GM12801 (cell line): ENCODE results near the gene NOXO1.

Experiments used
- TF ChIP-seq, protein P1 (sequence below): IDR thresholded peaks from one replicate; pipeline ENCODE4 v1.5.1; 2011; ENCODE audit warnings: control low read depth; ENCODE audit not compliant: insufficient read length; ENCODE audit errors: extremely low read depth

The NOXO1 gene

DNA sequence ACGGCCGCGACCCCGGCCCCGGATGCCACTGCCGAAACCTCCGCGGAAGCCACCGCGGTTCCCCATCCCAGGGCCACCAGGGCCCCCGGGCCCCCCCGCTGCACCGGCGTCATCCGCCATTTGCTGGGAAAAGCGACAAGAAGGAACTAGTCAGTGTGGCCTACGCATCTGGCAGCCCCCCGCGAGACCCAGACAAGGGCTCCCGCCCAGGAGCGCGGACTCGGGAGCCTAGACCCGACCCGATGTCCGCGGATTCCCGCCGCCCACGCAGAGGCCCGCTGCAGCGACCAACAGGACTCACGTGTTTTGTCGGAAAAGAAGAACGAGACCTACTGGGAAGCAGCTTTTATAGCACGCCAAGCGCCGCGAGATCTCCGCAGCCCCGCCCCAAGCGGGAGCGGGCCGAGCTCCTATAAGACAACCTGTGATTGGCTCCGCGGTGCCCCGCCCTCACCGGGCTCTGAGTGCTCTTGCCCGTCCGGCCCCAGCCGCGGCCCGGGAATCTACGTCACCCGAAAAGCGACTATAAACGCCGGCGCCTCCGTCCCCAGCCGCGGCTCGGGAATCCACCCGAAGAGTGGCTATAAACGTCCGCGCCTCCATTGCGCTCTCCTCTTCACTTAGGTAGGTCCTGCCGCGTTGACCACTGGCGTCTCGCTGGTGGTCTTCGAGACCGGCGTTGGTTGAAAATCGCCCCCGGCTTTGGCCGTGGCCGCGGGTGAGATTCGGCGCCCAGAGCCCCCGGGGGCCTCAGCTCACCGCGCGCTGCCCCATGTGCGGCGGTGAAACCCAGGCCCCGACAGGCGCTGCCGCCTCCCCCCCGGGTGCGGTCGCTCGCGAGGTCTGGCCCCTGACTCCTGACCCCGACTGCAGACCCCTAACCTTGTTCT lies 16.5 kb downstream of the NOXO1 start, which contains the start of gene RPS2:
RPS2 (minus strand) TSS at position 321 of the 890 bp plus-strand sequence; CDS start at position 120, 201 bp downstream.
- TF ChIP-seq, protein P1, sequence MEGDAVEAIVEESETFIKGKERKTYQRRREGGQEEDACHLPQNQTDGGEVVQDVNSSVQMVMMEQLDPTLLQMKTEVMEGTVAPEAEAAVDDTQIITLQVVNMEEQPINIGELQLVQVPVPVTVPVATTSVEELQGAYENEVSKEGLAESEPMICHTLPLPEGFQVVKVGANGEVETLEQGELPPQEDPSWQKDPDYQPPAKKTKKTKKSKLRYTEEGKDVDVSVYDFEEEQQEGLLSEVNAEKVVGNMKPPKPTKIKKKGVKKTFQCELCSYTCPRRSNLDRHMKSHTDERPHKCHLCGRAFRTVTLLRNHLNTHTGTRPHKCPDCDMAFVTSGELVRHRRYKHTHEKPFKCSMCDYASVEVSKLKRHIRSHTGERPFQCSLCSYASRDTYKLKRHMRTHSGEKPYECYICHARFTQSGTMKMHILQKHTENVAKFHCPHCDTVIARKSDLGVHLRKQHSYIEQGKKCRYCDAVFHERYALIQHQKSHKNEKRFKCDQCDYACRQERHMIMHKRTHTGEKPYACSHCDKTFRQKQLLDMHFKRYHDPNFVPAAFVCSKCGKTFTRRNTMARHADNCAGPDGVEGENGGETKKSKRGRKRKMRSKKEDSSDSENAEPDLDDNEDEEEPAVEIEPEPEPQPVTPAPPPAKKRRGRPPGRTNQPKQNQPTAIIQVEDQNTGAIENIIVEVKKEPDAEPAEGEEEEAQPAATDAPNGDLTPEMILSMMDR = no peak

DNA sequence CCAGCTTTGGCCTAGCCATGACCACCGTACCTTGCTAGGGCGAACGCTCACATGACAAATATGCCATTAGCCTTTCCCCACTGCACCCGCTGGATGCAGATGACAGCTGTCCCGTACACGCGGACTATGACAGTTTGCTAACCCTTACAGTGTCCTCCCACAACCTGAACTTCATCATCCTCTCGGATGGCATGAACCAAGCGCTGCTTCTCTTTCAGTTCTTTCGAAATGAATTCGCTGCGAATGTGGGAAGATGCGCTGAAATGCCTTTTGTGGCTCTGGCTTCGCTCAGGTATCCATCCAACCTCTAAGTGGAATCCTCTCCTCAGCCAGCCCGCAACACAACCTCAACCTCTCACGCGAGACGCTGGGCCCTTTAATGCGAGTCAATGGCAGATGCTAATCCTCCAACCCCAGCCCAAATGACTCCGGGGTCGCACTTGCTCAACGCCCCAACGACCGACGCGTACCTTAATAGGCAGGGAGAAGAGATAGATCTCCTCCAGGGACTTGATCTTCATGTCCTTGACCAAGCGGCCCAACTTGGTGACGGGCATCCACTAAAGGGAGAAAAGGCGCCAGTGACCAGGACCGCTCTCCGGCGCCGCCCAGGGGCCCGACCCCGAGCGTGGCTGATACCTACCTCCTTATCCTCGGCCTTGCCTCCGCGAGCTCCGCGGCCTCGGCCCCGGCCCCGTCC lies 17.3 kb downstream of the NOXO1 start:
- TF ChIP-seq, protein P1 = no peak

DNA sequence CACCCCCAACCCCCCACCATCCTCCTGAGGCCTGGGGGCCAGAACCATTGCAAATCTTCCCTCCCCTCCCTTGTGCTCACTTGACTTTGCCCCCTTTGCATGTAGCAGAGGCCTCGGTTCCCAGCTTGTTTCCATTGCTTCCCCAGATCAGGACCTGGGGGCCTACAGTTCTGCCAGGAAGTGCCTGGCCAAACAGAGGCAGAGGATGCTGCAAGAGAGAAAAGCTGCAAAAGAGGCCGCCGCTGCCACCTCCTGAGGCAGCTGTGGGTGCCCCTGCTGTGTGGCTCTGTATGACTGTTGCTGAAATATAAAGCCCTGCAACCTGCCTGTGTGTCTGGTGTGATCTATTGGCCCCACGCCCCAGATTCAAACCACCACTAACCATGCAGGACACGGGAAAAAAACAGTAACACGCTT lies 19.6 kb downstream of the NOXO1 start:
- TF ChIP-seq, protein P1 = no peak

DNA sequence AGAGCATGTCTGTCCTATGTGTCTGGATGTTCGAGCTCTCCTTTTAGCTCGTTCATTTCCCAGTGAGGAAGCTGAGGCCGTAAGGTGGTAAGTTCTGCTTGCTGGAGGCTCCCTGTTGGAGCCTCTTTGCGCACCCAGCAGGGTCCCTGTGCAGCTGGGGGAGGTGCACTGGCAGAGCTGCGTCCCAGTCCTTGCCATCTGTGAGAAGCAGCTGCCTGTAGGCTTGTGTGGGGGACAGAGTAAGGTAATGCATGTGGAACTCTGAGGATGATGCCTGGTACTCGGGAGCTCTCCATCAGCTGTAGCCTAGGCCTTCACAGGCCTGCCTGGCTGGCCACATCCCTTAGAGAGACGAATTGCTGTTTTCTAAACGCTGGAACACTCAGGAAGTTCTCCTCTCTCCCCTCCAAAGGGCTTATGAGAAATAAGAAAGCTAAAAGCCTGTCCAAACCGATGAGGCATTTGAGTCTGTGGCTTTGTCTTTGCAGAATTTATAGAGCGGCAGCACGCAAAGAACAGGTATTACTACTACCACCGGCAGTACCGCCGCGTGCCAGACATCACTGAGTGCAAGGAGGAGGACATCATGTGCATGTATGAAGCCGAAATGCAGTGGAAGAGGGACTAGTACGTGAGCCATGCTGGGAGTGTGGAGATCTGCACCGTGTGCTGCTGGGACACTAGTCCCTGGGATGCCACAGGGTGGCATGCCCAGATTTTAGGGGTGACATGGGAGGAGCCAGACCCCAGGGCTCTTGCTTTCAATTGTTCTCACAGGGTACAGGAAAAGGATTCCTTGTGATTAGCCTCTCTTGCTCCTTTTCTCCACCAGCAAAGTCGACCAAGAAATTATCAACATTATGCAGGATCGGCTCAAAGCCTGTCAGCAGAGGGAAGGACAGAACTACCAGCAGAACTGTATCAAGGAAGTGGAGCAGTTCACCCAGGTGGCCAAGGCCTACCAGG lies 20.3 kb downstream of the NOXO1 start:
- TF ChIP-seq, protein P1 = no peak

DNA sequence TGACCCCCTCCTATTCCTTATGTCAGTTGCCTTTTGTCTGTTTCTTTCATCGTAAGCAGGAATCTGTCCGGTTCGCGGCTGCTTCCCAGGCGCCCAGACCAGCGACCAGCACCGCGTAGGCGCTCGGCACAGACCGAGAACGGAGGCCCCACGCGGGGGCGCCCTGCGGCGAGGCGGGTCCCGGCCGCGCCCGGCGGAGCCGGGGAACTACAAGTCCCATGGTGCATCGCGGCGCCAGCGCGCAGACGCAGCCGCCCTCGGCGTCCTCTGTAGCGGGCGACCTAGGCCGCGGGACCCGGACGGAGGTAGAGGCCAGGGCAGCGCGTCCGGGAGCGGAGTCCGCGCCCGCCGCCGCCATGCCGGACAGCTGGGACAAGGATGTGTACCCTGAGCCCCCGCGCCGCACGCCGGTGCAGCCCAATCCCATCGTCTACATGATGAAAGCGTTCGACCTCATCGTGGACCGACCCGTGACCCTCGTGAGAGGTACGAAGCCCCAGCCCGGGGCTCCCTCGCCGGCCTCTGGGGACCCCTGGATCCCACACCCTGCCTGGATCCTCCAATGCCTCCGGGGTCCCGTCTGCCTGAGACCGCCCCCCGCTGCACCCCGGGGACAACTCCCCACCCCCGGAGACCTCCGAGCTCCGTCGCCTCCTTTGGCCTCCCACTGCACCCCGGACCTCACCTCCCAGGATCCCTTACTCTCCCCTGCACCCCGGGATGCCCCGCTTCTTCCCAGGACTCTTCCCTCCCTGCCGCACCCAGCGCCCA lies 21.8 kb downstream of the NOXO1 start, which contains the start of gene NDUFB10:
NDUFB10 (plus strand) TSS at position 270 of the 771 bp plus-strand sequence; CDS start at position 357, 87 bp downstream.
- TF ChIP-seq, protein P1 = no peak

DNA sequence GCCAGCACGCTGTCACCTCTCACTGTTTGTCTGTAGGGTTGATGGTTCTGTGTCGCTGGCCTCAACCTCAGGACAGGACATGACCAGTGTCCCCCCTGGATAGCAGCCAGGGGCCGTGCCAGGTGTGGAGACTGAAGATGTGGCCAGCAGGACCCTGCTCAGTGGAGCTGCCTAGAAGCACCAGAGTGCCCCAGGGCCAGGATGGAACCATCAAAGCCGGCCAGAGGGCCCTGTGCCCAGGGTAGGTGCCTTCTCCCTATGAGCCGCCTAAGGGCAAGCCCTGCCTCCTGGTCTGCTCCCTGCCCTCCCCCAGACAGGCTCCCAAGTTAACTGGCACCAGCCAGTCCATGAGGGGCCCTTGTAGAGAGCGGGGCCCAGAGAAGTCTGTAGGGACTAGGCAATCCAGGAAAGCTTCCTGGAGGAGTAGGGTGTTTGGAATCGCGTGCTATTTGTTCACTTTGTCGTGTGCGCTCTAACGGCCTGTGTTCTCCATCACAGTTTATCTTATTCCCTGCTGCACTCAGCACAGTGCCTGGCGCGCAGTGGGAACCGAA lies 22.5 kb downstream of the NOXO1 start:
- TF ChIP-seq, protein P1 = no peak
